ENCODE measurements around the gene MME.

The MME gene

DNA sequence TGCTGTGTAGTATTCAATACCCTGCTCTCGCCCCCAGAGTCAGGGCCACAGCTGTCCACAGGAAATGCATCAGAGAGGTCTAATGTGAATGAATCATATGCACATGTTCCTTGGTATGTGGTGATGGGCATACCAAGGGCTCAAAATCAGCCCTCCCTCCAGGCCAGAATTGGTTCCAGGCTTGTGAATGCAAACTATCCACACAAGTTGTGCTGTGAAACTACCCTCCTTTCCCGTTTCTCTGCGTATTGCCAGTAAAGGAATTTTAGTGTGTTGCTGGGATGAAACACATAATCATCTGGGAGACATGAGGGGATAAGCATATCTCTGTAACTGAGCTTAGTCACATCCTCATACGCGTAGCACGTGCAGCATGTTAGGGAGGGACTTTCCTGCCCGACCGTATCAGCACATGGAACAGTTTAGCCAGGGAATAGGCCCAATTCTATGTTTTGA, 9.2 kb upstream of the MME start:
- no peaks in the 10 kb centered on the region for H3K4me1 ChIP-seq (ENCODE audit: control insufficient read depth in 2 of 2, insufficient read depth in 1 of 2, low read depth in 1 of 2, low read length in 2 of 2)
- H3K23ac ChIP-seq (ENCODE audit: low read depth, low read length, poor library complexity): no peak overlapping the region
- H3K4ac ChIP-seq (ENCODE audit: low read length): no peak overlapping the region
- H2BK120ac ChIP-seq (ENCODE audit: low read depth, low read length): no peak overlapping the region
- H3K27me3 ChIP-seq (ENCODE audit: control insufficient read depth in 3 of 3, insufficient read depth in 3 of 3, low read depth in 1 of 3, low read length in 3 of 3): no peaks in the 10 kb centered on the region
- no peak overlapping the region for H3K4me2 ChIP-seq (ENCODE audit: insufficient read depth, low read length, poor library complexity, severe bottlenecking)
- H3K18ac ChIP-seq (ENCODE audit: low read length): no peak overlapping the region
- H2AFZ ChIP-seq (ENCODE audit: low read length): no peak overlapping the region
- H3K14ac ChIP-seq (ENCODE audit: low read length): no peak overlapping the region
- H2BK12ac ChIP-seq (ENCODE audit: low read length): no peak overlapping the region
- H2BK5ac ChIP-seq (ENCODE audit: low read length): no peak overlapping the region
- no CpG with 5 or more reads among the region's 8 CpGs for WGBS, 2 donors (ENCODE audit: extremely low coverage in 2 of 2, insufficient read length in 2 of 2, insufficient replicate concordance in 1 of 2)
- no peak for DNase-seq (ENCODE audit: low spot score)
- H3K4me3 ChIP-seq (ENCODE audit: low read length in 2 of 2): no peak overlapping the region
- no peak overlapping the region for H2BK15ac ChIP-seq (ENCODE audit: low read length)
- no peaks in the 10 kb centered on the region for H3K9me3 ChIP-seq (replicated peaks in 1 of 2; ENCODE audit: control insufficient read depth in 2 of 2, insufficient read depth in 1 of 2, low read depth in 1 of 2, low read length in 2 of 2)
- H3K27ac ChIP-seq (replicated peaks; ENCODE audit: low read length): no peak overlapping the region
- no peak overlapping the region for H3K9ac ChIP-seq (ENCODE audit: low read depth, low read length, poor library complexity)
- no peak overlapping the region for H4K8ac ChIP-seq (ENCODE audit: low read depth, low read length)
- no peaks in the 10 kb centered on the region for H3K36me3 ChIP-seq (replicated peaks in 1 of 2; ENCODE audit: control insufficient read depth in 2 of 2, insufficient read depth in 2 of 2, low read length in 2 of 2)
- no peak overlapping the region for H4K91ac ChIP-seq (ENCODE audit: low read depth, low read length, poor library complexity)
- H2AK5ac ChIP-seq (ENCODE audit: low read depth, low read length): no peak overlapping the region
- no peaks in the 10 kb centered on the region for H3K79me1 ChIP-seq (ENCODE audit: low read depth, low read length)

DNA sequence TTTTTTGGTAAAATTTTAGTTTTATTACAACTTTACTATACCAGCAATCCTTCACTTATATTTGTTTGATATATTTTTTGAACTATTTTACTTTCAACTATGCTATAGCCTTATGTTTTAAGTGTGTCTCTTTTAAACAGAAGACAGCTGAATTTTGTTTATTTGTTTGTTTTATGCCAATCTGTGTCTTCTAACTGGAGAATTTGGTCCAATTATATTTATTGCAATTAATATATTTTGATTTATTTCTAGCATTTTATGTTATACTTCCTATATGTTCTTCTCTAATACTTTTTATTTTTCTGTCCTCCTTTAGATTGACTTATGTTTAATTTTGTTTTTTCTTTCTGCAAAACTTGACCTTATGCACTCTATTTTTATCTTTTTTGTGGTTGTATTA, 4.9 kb upstream of the MME start:
- Histone ChIP-seq H3K9ac (ENCODE audit: low read depth, low read length, poor library complexity) (no peak overlapping the region), H2BK12ac (ENCODE audit: low read length) (no peak overlapping the region), H4K91ac (ENCODE audit: low read depth, low read length, poor library complexity) (no peak overlapping the region), H3K4me1 (ENCODE audit: control insufficient read depth in 2 of 2, insufficient read depth in 1 of 2, low read depth in 1 of 2, low read length in 2 of 2) (peaks cover 2 to 8% of the 10 kb centered on the region in 2 donors), H3K4me2 (ENCODE audit: insufficient read depth, low read length, poor library complexity, severe bottlenecking) (no peak overlapping the region), H3K18ac (ENCODE audit: low read length) (no peak overlapping the region), H3K4ac (ENCODE audit: low read length) (no peak overlapping the region), H3K36me3 (replicated peaks in 1 of 2; ENCODE audit: control insufficient read depth in 2 of 2, insufficient read depth in 2 of 2, low read length in 2 of 2) (no peaks in the 10 kb centered on the region), H2AFZ (ENCODE audit: low read length) (no peak overlapping the region), H3K27me3 (ENCODE audit: control insufficient read depth in 3 of 3, insufficient read depth in 3 of 3, low read depth in 1 of 3, low read length in 3 of 3) (peaks cover 0 to 27% (median 8%) of the 10 kb centered on the region in 3 experiments), H3K23ac (ENCODE audit: low read depth, low read length, poor library complexity) (no peak overlapping the region), H2BK15ac (ENCODE audit: low read length) (no peak overlapping the region), H3K79me1 (ENCODE audit: low read depth, low read length) (no peaks in the 10 kb centered on the region), H4K8ac (ENCODE audit: low read depth, low read length) (no peak overlapping the region), H2AK5ac (ENCODE audit: low read depth, low read length) (no peak overlapping the region), H2BK120ac (ENCODE audit: low read depth, low read length) (no peak overlapping the region), H3K27ac (replicated peaks; ENCODE audit: low read length) (no peak overlapping the region), H2BK5ac (ENCODE audit: low read length) (no peak overlapping the region), H3K9me3 (replicated peaks in 1 of 2; ENCODE audit: control insufficient read depth in 2 of 2, insufficient read depth in 1 of 2, low read depth in 1 of 2, low read length in 2 of 2) (no peaks in the 10 kb centered on the region), H3K14ac (ENCODE audit: low read length) (no peak overlapping the region), H3K4me3 (ENCODE audit: low read length in 2 of 2) (no peak overlapping the region)
- DNase-seq (ENCODE audit: low spot score): no peak

GRCh38 chr3:155076888-155077287, 3.2 kb upstream of the MME start:
- no CpG with 5 or more reads among the region's 4 CpGs for WGBS, 2 donors (ENCODE audit: extremely low coverage in 2 of 2, insufficient read length in 2 of 2, insufficient replicate concordance in 1 of 2)
- H2BK15ac ChIP-seq (ENCODE audit: low read length): no peak overlapping the region
- no peaks in the 10 kb centered on the region for H3K36me3 ChIP-seq (replicated peaks in 1 of 2; ENCODE audit: control insufficient read depth in 2 of 2, insufficient read depth in 2 of 2, low read length in 2 of 2)
- no peaks in the 10 kb centered on the region for H3K9me3 ChIP-seq (replicated peaks in 1 of 2; ENCODE audit: control insufficient read depth in 2 of 2, insufficient read depth in 1 of 2, low read depth in 1 of 2, low read length in 2 of 2)
- H3K9ac ChIP-seq (ENCODE audit: low read depth, low read length, poor library complexity): no peak overlapping the region
- H3K27ac ChIP-seq (replicated peaks; ENCODE audit: low read length): no peak overlapping the region
- H3K14ac ChIP-seq (ENCODE audit: low read length): no peak overlapping the region
- H3K18ac ChIP-seq (ENCODE audit: low read length): no peak overlapping the region
- H4K91ac ChIP-seq (ENCODE audit: low read depth, low read length, poor library complexity): no peak overlapping the region
- no peak overlapping the region for H3K23ac ChIP-seq (ENCODE audit: low read depth, low read length, poor library complexity)
- H2BK12ac ChIP-seq (ENCODE audit: low read length): no peak overlapping the region
- peaks cover 0 to 44% (median 11%) of the 10 kb centered on the region in 3 experiments for H3K27me3 ChIP-seq (ENCODE audit: control insufficient read depth in 3 of 3, insufficient read depth in 3 of 3, low read depth in 1 of 3, low read length in 3 of 3)
- H4K8ac ChIP-seq (ENCODE audit: low read depth, low read length): no peak overlapping the region
- H2BK120ac ChIP-seq (ENCODE audit: low read depth, low read length): no peak overlapping the region
- no peak overlapping the region for H2BK5ac ChIP-seq (ENCODE audit: low read length)
- peaks cover 2 to 8% of the 10 kb centered on the region in 2 donors for H3K4me1 ChIP-seq (ENCODE audit: control insufficient read depth in 2 of 2, insufficient read depth in 1 of 2, low read depth in 1 of 2, low read length in 2 of 2)
- H3K4me3 ChIP-seq (ENCODE audit: low read length in 2 of 2): no peak overlapping the region
- DNase-seq (ENCODE audit: low spot score): no peak
- H3K4me2 ChIP-seq (ENCODE audit: insufficient read depth, low read length, poor library complexity, severe bottlenecking): no peak overlapping the region
- no peak overlapping the region for H3K4ac ChIP-seq (ENCODE audit: low read length)
- no peak overlapping the region for H2AFZ ChIP-seq (ENCODE audit: low read length)
- no peaks in the 10 kb centered on the region for H3K79me1 ChIP-seq (ENCODE audit: low read depth, low read length)
- no peak overlapping the region for H2AK5ac ChIP-seq (ENCODE audit: low read depth, low read length)

- Histone ChIP-seq H3K27me3 (ENCODE audit: control insufficient read depth in 3 of 3, insufficient read depth in 3 of 3, low read depth in 1 of 3, low read length in 3 of 3) (peaks cover 0 to 54% (median 11%) of the 10 kb centered on the region in 3 experiments), H3K79me1 (ENCODE audit: low read depth, low read length) (no peaks in the 10 kb centered on the region), H3K36me3 (replicated peaks in 1 of 2; ENCODE audit: control insufficient read depth in 2 of 2, insufficient read depth in 2 of 2, low read length in 2 of 2) (no peaks in the 10 kb centered on the region), H2BK5ac (ENCODE audit: low read length) (no peak overlapping the region), H2BK12ac (ENCODE audit: low read length) (no peak overlapping the region), H2BK15ac (ENCODE audit: low read length) (no peak overlapping the region), H4K8ac (ENCODE audit: low read depth, low read length) (no peak overlapping the region), H2AK5ac (ENCODE audit: low read depth, low read length) (no peak overlapping the region), H2AFZ (ENCODE audit: low read length) (peak overlapping the region; percentile 65), H3K9me3 (replicated peaks in 1 of 2; ENCODE audit: control insufficient read depth in 2 of 2, insufficient read depth in 1 of 2, low read depth in 1 of 2, low read length in 2 of 2) (no peaks in the 10 kb centered on the region), H3K9ac (ENCODE audit: low read depth, low read length, poor library complexity) (no peak overlapping the region), H3K18ac (ENCODE audit: low read length) (peak overlapping the region; percentile 25), H3K4me1 (ENCODE audit: control insufficient read depth in 2 of 2, insufficient read depth in 1 of 2, low read depth in 1 of 2, low read length in 2 of 2) (peaks cover 2 to 8% of the 10 kb centered on the region in 2 donors), H2BK120ac (ENCODE audit: low read depth, low read length) (no peak overlapping the region), H4K91ac (ENCODE audit: low read depth, low read length, poor library complexity) (no peak overlapping the region), H3K14ac (ENCODE audit: low read length) (no peak overlapping the region), H3K4me2 (ENCODE audit: insufficient read depth, low read length, poor library complexity, severe bottlenecking) (peak overlapping the region; percentile 90), H3K4ac (ENCODE audit: low read length) (no peak overlapping the region), H3K4me3 (ENCODE audit: low read length in 2 of 2) (peak overlapping the region in 1 of 2 donors; percentile 74), H3K27ac (replicated peaks; ENCODE audit: low read length) (no peak overlapping the region), H3K23ac (ENCODE audit: low read depth, low read length, poor library complexity) (no peak overlapping the region)
- WGBS, 2 donors (ENCODE audit: extremely low coverage in 2 of 2, insufficient read length in 2 of 2, insufficient replicate concordance in 1 of 2): no CpG with 5 or more reads among the region's 18 CpGs
- peak; percentile 30 for DNase-seq (ENCODE audit: low spot score)
These were observed 1.2 kb upstream of the MME start for GRCh38 chr3:155078711-155079467.
